Right atrium auricular region (tissue), 2 donors: ENCODE data around the gene ALDH1A1. TPM values are rescaled to one million over a fixed set of nuclear protein-coding genes. Genes with fewer than 3 reads are reported as not detected.

Source experiments
- DNase-seq: peaks from one replicate; pipeline ENCODE4 v3.0.0-alpha.2; 2019; ENCODE audit warnings: low spot score
- H3K27ac ChIP-seq, 2 donors: fragments of 200-600 bp; sonication (generic); 1 replicate in 1 of 2; 2 replicates in 1 of 2; pipeline ENCODE4 v1.5.1; 2016 to 2019
- H3K27me3 ChIP-seq, 2 donors: fragments of 200-600 bp; sonication (generic); one replicate each; pipeline versions ENCODE4 v1.5.1 to v1.6.0; 2017 to 2019
- H3K36me3 ChIP-seq: fragments of 200-600 bp; sonication (generic); one replicate; pipeline ENCODE4 v1.5.1; 2016
- H3K4me1 ChIP-seq, 2 donors: fragments of 200-600 bp; sonication (generic); one replicate each; pipeline versions ENCODE4 v1.5.1 to v1.6.0; 2017 to 2019
- H3K4me3 ChIP-seq, 2 donors: fragments of 200-600 bp; sonication (generic); 1 replicate in 1 of 2; 2 replicates in 1 of 2; pipeline ENCODE4 v1.5.1; 2017 to 2019; ENCODE audit warnings: mild to moderate bottlenecking in 1 of 2, moderate library complexity in 1 of 2
- H3K9me3 ChIP-seq, 2 donors: fragments of 200-600 bp; sonication (generic); one replicate each; pipeline ENCODE4 v1.5.1; 2019
- CTCF ChIP-seq, 2 donors: fragments of 200-600 bp; sonication (generic); IDR thresholded peaks; one replicate each; pipeline ENCODE4 v1.5.1; 2019; ENCODE audit warnings: antibody characterized with exemption in 2 of 2
- total RNA-seq, 2 donors: library from RNA; depleted of rRNA; stranded (reverse); fragments of >200 nt; gene quantifications; one replicate each; pipeline ENCODE4 v1.1.0, GENCODE V29; 2016

ALDH1A1 gene
- total RNA-seq, 2 donors from 2014 or later: 24.0 to 32.2 TPM

DNA sequence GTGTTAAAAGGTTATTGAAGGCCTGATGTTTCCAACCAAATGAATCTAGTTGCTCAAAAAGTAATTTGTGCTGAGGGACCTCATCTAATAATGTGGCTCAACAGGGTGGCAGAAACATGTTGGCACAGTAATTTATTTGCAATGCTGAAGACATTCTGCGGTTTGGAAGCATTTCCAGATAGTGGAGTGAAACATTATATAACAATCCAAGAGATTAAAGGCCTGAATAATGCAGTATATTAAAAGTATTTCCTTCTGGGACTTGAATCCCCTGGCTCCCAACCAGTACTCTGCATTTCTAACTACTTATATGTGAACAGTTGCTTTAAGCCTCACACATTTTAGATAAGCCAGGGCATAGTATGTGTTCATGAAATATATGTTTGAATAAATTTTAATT is 25.9 kb upstream of the ALDH1A1 start:
- TF ChIP-seq CTCF (IDR thresholded peaks at IDR 0.05): no peak

DNA sequence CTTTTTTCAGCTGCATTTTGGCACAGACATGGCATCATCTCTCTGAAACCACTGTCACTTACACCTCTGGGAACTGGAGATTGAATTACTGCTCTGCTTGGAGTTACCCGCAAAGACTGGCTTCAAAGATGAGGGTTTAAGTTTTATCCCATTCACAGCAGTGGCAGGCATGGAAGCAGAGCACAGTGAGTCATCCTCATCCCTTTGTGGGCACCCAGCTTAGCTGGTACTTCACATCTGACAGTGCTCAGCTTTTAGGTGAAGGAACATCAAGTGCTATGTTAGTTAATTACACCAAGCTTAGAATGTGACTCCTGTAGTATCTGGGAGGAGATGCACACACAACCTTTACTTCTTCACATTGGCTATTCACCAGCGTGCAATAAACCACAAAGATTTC is 24.8 kb upstream of the ALDH1A1 start:
- no peaks in the 10 kb centered on the region for H3K4me1 ChIP-seq
- no peak for TF ChIP-seq CTCF (IDR thresholded peaks at IDR 0.05)
- H3K27me3 ChIP-seq: no peaks in the 10 kb centered on the region
- DNase-seq: no peak
- no peaks in the 10 kb centered on the region for H3K9me3 ChIP-seq
- no peak overlapping the region for H3K27ac ChIP-seq
- no peak overlapping the region for H3K4me3 ChIP-seq
- no peaks in the 10 kb centered on the region for H3K36me3 ChIP-seq

More for the DNA sequence above, 25.9 kb upstream of the ALDH1A1 start:
- DNase-seq: no peak
- no peaks in the 10 kb centered on the region for H3K27me3 ChIP-seq
- no peaks in the 10 kb centered on the region for H3K36me3 ChIP-seq
- H3K27ac ChIP-seq: no peak overlapping the region
- no peak overlapping the region for H3K4me3 ChIP-seq
- no peaks in the 10 kb centered on the region for H3K9me3 ChIP-seq
- no peaks in the 10 kb centered on the region for H3K4me1 ChIP-seq

DNA sequence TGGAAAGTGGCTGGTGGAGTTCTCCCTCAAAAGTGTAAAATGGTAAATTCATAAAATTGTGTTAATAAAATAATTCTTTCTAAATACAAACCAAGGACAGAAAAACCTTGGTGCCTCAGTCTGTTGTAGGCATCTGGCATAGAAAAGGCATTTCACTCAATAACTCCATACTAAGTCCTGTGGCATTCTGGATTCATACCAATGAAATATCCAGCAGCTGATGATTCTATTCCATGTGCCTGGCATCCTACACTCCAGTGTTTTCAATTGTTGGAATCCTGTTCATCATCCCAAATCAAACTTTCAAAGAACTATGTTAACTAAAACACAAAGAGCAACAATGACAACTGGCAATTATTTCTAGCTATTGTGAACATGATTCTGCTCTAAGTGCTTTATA is 21.6 kb upstream of the ALDH1A1 start:
- DNase-seq: no peak
- Histone ChIP-seq H3K9me3 (no peaks in the 10 kb centered on the region), H3K27me3 (no peaks in the 10 kb centered on the region), H3K4me1 (no peaks in the 10 kb centered on the region), H3K4me3 (no peak overlapping the region), H3K27ac (no peak overlapping the region), H3K36me3 (no peaks in the 10 kb centered on the region)
- TF ChIP-seq CTCF (IDR thresholded peaks at IDR 0.05): no peak

DNA sequence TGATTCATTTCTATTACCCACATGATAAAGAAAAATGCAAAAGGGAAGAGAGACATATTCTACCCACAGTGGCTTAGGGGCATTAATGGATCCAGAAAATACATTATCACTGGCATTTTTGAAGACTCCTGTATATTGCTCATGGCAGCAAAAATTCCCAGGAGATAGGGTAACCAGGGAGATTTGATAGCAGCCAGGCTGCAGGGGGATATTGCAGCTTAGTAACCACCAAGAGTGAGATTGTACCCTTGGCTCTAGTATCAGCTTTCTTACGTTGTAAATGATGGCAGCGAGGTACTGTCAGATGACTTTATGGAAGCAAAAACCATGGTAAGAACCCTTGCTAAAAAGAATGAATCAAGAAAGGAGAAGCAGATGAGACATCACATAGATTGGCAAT is 19.8 kb upstream of the ALDH1A1 start:
- Histone ChIP-seq H3K27ac (no peak overlapping the region), H3K36me3 (no peaks in the 10 kb centered on the region), H3K4me1 (no peaks in the 10 kb centered on the region), H3K27me3 (no peaks in the 10 kb centered on the region), H3K9me3 (peaks cover 0 to 8% of the 10 kb centered on the region in 2 donors), H3K4me3 (no peak overlapping the region)
- TF ChIP-seq CTCF (IDR thresholded peaks at IDR 0.05): no peak
- no peak for DNase-seq

DNA sequence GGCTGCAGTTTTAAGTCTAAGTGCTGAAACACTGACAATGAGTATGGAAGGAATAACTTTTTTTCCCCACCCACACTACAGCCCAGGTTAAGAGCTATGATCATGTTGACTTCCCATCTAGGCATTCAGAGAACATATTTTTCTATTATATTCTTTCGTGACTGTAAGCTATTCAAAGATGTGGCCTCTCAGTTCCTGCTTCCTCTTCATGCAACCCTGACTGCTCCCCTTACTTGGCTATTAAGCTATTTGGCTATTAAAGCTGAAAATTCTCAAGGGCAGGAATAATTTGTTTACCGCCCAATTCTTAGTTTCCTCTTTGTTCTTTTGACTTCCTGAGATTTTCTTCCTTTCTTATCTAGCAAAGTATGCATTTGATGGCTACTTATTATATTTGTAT is 18.6 kb upstream of the ALDH1A1 start:
- TF ChIP-seq CTCF (IDR thresholded peaks at IDR 0.05): no peak
- Histone ChIP-seq H3K9me3 (peaks cover 0 to 8% of the 10 kb centered on the region in 2 donors), H3K4me3 (no peak overlapping the region), H3K27ac (no peak overlapping the region), H3K4me1 (no peaks in the 10 kb centered on the region), H3K27me3 (no peaks in the 10 kb centered on the region), H3K36me3 (no peaks in the 10 kb centered on the region)
- DNase-seq: no peak

DNA sequence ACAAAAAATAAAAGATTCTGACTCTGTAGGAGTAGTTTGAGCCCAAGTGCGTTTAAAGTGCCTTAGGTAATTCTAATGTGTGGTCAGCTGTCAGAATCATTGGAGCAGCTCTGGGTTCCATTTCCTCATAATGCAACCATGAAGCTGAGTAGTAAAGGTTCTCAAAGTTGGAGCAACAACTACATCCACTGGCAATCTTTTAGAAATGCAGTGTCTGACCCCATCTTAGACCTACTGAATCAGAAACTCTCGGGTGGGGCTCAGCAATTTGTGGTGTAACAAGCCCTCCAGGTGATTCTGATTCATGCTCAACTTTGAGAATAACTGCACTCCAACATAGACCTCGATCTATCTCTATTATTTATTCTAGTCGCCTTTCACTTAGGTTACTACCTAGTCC is 7.6 kb upstream of the ALDH1A1 start:
- no peak for DNase-seq
- Histone ChIP-seq H3K36me3 (no peaks in the 10 kb centered on the region), H3K9me3 (peaks cover 0 to 11% of the 10 kb centered on the region in 2 donors), H3K27ac (no peak overlapping the region), H3K4me3 (no peak overlapping the region), H3K27me3 (no peaks in the 10 kb centered on the region), H3K4me1 (no peaks in the 10 kb centered on the region)
- TF ChIP-seq CTCF (IDR thresholded peaks at IDR 0.05): no peak
